ENCODE measurements around the gene LRP8. TPM values are rescaled to one million over a fixed set of nuclear protein-coding genes. Genes with fewer than 3 reads are reported as not detected.

Gene LRP8
- total and polyA plus RNA-seq, 2 donors from 2014 or later, result 1.4 to 6.9 TPM

DNA sequence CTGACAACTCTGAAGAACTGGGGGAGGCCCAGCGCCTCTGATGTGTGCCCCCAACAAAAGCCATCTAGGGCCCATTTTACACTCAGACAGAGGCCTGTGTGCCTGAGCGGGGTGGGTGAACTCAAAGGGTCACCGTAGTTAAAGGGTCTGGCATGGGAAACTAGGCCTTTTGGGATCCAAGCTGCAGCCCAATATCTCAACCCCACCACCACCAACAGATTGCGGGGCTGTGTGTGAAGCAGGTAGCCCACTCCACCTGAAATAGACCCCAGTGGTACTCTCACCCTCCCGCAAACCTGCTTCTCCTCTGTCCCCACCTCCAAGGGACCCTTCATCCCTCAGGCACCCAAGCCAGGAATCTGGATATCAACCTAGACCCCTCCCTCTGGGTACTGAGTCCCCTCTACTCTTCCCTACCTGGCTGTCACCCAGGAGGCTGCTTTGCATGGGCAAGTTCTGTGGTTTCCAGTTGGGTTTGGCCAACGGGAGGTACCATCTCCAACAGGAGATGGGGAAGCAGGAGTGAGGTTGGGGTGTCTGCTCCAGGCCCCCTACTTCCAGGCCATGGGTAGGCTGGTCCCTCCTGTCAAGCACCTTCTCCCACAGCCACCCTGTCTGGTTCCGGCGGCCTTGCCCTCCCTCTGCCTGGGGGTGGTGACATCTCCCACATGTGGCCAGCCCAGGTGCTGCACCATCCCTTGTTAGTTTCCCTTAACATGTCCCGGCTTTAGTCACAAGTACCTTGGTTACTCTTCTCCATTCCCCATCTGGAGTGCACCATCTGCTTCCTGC, 35.2 kb upstream of the LRP8 start:
- Histone ChIP-seq H3K27me3 (ENCODE audit: control insufficient read depth, insufficient read depth, low read length) (no peaks in the 10 kb centered on the region), H3K4me1 (ENCODE audit: control insufficient read depth in 2 of 3, insufficient read depth in 2 of 3, low read depth in 1 of 3, low read length in 3 of 3) (no peaks in the 10 kb centered on the region), H3K9me3 (ENCODE audit: control insufficient read depth in 2 of 3, insufficient read depth in 1 of 3, low read length in 3 of 3) (no peaks in the 10 kb centered on the region), H3K9ac (ENCODE audit: low read length in 3 of 3) (no peak overlapping the region), H3K36me3 (ENCODE audit: control insufficient read depth in 2 of 3, insufficient read depth in 3 of 3, low read length in 3 of 3) (no peaks in the 10 kb centered on the region), H3K27ac (ENCODE audit: low read depth in 2 of 2, low read length in 2 of 2) (no peak overlapping the region), H3K4me3 (ENCODE audit: low read length in 3 of 3) (no peak overlapping the region)
- no peak for FAIRE-seq
- TF ChIP-seq, protein P1, sequence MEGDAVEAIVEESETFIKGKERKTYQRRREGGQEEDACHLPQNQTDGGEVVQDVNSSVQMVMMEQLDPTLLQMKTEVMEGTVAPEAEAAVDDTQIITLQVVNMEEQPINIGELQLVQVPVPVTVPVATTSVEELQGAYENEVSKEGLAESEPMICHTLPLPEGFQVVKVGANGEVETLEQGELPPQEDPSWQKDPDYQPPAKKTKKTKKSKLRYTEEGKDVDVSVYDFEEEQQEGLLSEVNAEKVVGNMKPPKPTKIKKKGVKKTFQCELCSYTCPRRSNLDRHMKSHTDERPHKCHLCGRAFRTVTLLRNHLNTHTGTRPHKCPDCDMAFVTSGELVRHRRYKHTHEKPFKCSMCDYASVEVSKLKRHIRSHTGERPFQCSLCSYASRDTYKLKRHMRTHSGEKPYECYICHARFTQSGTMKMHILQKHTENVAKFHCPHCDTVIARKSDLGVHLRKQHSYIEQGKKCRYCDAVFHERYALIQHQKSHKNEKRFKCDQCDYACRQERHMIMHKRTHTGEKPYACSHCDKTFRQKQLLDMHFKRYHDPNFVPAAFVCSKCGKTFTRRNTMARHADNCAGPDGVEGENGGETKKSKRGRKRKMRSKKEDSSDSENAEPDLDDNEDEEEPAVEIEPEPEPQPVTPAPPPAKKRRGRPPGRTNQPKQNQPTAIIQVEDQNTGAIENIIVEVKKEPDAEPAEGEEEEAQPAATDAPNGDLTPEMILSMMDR (IDR thresholded peaks at IDR 0.05; ENCODE audit: borderline replicate concordance, extremely low read depth, insufficient read depth), result no peak
- DNase-seq, result peak in 3 of 5 donors; percentile 5 to 37 (median 24)
- intact Hi-C loops (cut with DNase I), result no loop called here

- intact Hi-C loops (cut with DNase I), result no loop called here
- DNase-seq, result peak in 3 of 5 donors; percentile 1 to 19 (median 16)
- Histone ChIP-seq H3K9ac (ENCODE audit: low read length in 3 of 3) (no peak overlapping the region), H3K27ac (ENCODE audit: low read depth in 2 of 2, low read length in 2 of 2) (no peak overlapping the region), H3K36me3 (ENCODE audit: control insufficient read depth in 2 of 3, insufficient read depth in 3 of 3, low read length in 3 of 3) (no peaks in the 10 kb centered on the region), H3K27me3 (ENCODE audit: control insufficient read depth, insufficient read depth, low read length) (no peaks in the 10 kb centered on the region), H3K4me1 (ENCODE audit: control insufficient read depth in 2 of 3, insufficient read depth in 2 of 3, low read depth in 1 of 3, low read length in 3 of 3) (no peaks in the 10 kb centered on the region), H3K4me3 (ENCODE audit: low read length in 3 of 3) (no peak overlapping the region), H3K9me3 (ENCODE audit: control insufficient read depth in 2 of 3, insufficient read depth in 1 of 3, low read length in 3 of 3) (no peaks in the 10 kb centered on the region)
- TF ChIP-seq, protein P1 (IDR thresholded peaks at IDR 0.05; ENCODE audit: borderline replicate concordance, extremely low read depth, insufficient read depth), result no peak
- FAIRE-seq, result no peak
Measured at GRCh38 chr1:53362270-53362669, 34.4 kb upstream of the LRP8 start.

DNA sequence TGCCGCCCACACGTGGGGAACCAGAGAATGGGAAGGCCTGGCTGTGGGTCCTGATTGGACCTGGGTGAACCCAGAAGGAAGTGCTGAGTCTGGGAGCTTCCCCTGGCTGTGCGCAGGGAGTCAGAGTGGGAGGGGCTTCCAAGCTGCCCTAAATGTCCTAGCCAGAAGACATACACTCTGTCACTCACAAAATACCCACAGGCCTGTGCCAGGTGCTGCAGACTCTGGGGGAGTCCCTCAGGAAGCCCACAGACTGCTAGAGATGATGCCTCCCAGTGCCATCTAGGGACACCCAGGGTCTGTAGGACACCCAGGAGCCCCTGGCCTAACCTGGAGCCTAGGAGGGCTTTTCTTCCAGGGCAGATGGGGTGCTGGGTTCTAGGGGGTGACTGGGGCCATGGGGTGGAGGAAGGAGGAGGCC, 33.7 kb upstream of the LRP8 start:
- no peaks in the 10 kb centered on the region for H3K27me3 ChIP-seq (ENCODE audit: control insufficient read depth, insufficient read depth, low read length)
- no peaks in the 10 kb centered on the region for H3K36me3 ChIP-seq (ENCODE audit: control insufficient read depth in 2 of 3, insufficient read depth in 3 of 3, low read length in 3 of 3)
- TF ChIP-seq, protein P1 (IDR thresholded peaks at IDR 0.05; ENCODE audit: borderline replicate concordance, extremely low read depth, insufficient read depth), result no peak
- FAIRE-seq (no peak), DNase-seq (peak in 3 of 5 donors; percentile 5 to 31 (median 15))
- intact Hi-C loops (cut with DNase I), result no loop called here
- H3K4me3 ChIP-seq (ENCODE audit: low read length in 3 of 3), result no peak overlapping the region
- H3K27ac ChIP-seq (ENCODE audit: low read depth in 2 of 2, low read length in 2 of 2), result no peak overlapping the region
- H3K9me3 ChIP-seq (ENCODE audit: control insufficient read depth in 2 of 3, insufficient read depth in 1 of 3, low read length in 3 of 3), result peaks cover 0 to 4% (median 0%) of the 10 kb centered on the region in 3 donors
- no peaks in the 10 kb centered on the region for H3K4me1 ChIP-seq (ENCODE audit: control insufficient read depth in 2 of 3, insufficient read depth in 2 of 3, low read depth in 1 of 3, low read length in 3 of 3)
- H3K9ac ChIP-seq (ENCODE audit: low read length in 3 of 3), result no peak overlapping the region

Data from kidney (tissue), 14 donors.